HG03575 (cell line): ENCODE results near the gene CARS2.
A peak's percentile ranks its signal among the peaks of the same experiment; 100 is the strongest.

Experiments used
- ATAC-seq: cut with Tn5 transposase; IDR thresholded peaks from one replicate; pipeline ENCODE4 v1.9.1; 2021; ENCODE audit not compliant: unreplicated experiment, insufficient number of reproducible peaks, low FRiP score; ENCODE audit errors: extremely low read depth

The CARS2 gene

GRCh38 chr13:110630566-110631119 is 75.3 kb downstream of the CARS2 start:
- ATAC-seq: no peak

GRCh38 chr13:110629735-110630134 is 76.2 kb downstream of the CARS2 start:
- no peak for ATAC-seq

GRCh38 chr13:110628952-110629701 is 76.8 kb downstream of the CARS2 start:
- no peak for ATAC-seq

GRCh38 chr13:110628477-110628793 is 77.5 kb downstream of the CARS2 start:
- ATAC-seq: no peak

- no peak for ATAC-seq
These were observed 78.0 kb downstream of the CARS2 start for GRCh38 chr13:110627761-110628476.

- ATAC-seq: no peak
These were observed 78.6 kb downstream of the CARS2 start for GRCh38 chr13:110627351-110627750.

- ATAC-seq: no peak
These were observed 79.4 kb downstream of the CARS2 start for GRCh38 chr13:110626521-110626920.

GRCh38 chr13:110625771-110626321 is 80.1 kb downstream of the CARS2 start:
- no peak for ATAC-seq

GRCh38 chr13:110624766-110625756 is 80.9 kb downstream of the CARS2 start:
- no peak for ATAC-seq

- ATAC-seq: no peak
These were observed 85.3 kb downstream of the CARS2 start for GRCh38 chr13:110620596-110620995.

GRCh38 chr13:110618780-110619179 is 87.1 kb downstream of the CARS2 start:
- ATAC-seq: no peak

GRCh38 chr13:110618167-110618566 is 87.7 kb downstream of the CARS2 start:
- no peak for ATAC-seq

- ATAC-seq: no peak
These were observed 88.4 kb downstream of the CARS2 start for GRCh38 chr13:110617321-110618072.

GRCh38 chr13:110616103-110617101 is 89.5 kb downstream of the CARS2 start:
- ATAC-seq: no peak

GRCh38 chr13:110615322-110616102 is 90.4 kb downstream of the CARS2 start, which contains the start of gene NAXD:
Gene NAXD, plus strand, starts transcription at chr13:110615545. Its CDS starts 57 bp downstream, at chr13:110615602.
- peak; percentile 36 for ATAC-seq

GRCh38 chr13:110615005-110615321 is 91.0 kb downstream of the CARS2 start:
- ATAC-seq: no peak
